ENCODE results near the gene SCD. TPM values are rescaled to one million over a fixed set of nuclear protein-coding genes. Genes with fewer than 3 reads are reported as not detected.

The SCD gene
- total RNA-seq, 1 donor from 2014 or later, result 252 TPM

DNA sequence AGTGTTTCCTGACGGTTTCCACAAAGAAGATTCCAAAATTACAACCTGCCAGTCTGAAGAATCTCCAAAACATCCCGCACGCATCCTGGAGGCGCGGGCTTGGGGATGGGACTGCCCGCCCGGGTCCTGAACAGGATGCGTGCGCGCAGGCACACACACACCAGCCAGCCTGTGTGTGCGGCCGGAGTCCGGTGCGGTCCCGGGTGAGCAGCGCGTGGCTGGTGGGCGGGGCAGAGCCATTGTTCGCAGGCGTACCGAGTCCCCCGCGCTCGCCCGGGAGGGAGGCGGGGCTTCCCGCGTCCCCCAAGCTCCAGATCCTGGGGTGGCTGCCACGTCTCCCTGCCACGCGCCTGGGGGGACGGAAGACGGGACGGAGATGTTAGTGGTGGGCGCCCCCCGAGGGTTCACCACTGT is 675 bp upstream of the SCD start:
- Mint-ChIP-seq H3K9me3 (no peaks in the 10 kb centered on the region), H3K4me1 (peaks cover 55% of the 10 kb centered on the region), H3K36me3 (ENCODE audit: low read depth) (peaks cover 41% of the 10 kb centered on the region), H3K27ac (peak overlapping the region; percentile 94), H3K27me3 (no peaks in the 10 kb centered on the region), H3K4me3 (peak overlapping the region; percentile 97)
- intact Hi-C loops (cut with micrococcal nuclease), result loop anchor here (1.0 to 10.0 kb wide), 2 partner anchors 162 to 568 kb away; partner anchors contain the start of gene SLF2
- DNase-seq, result peak; percentile 93

DNA sequence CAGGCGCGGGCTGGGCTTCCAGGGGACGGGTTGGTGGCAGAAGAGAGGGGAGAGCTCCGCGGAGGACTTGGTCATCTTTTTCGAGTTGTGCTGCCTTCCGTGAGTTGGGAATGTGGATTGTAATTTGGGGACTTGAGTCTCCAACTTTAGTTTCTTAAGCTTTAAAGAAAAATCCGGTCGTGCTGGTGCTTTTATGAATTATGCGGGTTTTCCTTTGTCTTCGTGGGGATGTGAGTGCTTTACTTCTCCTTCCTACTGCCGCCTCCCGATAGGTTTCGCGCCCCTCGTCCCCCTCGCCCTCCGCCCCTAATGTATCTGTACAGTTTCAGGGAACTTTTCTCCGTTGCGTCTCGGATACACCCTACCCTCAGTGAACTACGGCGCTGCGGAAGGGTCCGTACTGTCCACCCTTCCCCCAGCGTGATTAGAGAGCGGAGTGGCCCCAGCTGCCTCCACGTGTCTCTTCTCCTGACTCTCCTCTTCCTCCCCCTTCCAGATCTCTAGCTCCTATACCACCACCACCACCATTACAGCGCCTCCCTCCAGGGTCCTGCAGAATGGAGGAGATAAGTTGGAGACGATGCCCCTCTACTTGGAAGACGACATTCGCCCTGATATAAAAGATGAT is 649 bp downstream of the SCD start:
- peak; percentile 65 for DNase-seq
- peaks cover 54% of the 10 kb centered on the region for H3K36me3 Mint-ChIP-seq (ENCODE audit: low read depth)
- H3K27me3 Mint-ChIP-seq, result no peaks in the 10 kb centered on the region
- intact Hi-C loops (cut with micrococcal nuclease), result loop anchor here (1.0 to 10.0 kb wide), 3 partner anchors 24 to 567 kb away; partner anchors contain the start of genes BLOC1S2 and SLF2
- H3K9me3 Mint-ChIP-seq, result no peaks in the 10 kb centered on the region
- peak overlapping the region; percentile 94 for H3K27ac Mint-ChIP-seq
- H3K4me1 Mint-ChIP-seq, result peaks cover 61% of the 10 kb centered on the region
- peak overlapping the region; percentile 97 for H3K4me3 Mint-ChIP-seq

DNA sequence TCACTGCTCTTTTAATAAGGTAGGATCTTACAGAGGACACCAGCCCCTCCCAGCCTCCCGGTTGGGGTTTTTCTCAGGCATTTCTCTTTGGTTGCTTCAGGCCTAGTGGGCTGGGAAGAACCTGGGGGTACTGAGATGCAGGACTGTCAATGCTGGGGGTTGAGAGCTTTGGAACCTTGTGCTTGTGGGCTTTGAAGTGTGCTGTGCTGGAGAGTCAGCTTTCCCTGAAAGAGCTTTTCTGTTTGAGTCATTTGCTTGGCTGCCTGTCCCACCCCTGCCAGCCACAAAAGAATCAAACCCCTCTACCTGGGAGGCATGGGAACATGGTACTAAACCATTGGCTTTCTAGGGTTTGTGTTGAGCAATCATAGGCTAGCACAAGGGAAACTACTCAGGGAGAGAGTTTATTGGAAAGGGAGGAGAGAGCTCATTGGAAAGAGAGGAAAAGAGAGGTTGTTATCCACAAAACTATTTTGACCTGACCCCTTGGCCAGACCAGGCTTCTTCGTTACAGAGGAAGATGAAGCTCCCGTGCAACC is 1.4 kb downstream of the SCD start:
- Mint-ChIP-seq H3K4me1 (peaks cover 60% of the 10 kb centered on the region), H3K9me3 (no peaks in the 10 kb centered on the region), H3K27me3 (no peaks in the 10 kb centered on the region), H3K36me3 (ENCODE audit: low read depth) (peaks cover 61% of the 10 kb centered on the region), H3K27ac (peak overlapping the region; percentile 94), H3K4me3 (peak overlapping the region; percentile 97)
- intact Hi-C loops (cut with micrococcal nuclease), result loop anchor here (10.0 kb wide), 1 partner anchor 566 kb away; the partner anchor contains the start of gene SLF2
- DNase-seq, result peak; percentile 68

DNA sequence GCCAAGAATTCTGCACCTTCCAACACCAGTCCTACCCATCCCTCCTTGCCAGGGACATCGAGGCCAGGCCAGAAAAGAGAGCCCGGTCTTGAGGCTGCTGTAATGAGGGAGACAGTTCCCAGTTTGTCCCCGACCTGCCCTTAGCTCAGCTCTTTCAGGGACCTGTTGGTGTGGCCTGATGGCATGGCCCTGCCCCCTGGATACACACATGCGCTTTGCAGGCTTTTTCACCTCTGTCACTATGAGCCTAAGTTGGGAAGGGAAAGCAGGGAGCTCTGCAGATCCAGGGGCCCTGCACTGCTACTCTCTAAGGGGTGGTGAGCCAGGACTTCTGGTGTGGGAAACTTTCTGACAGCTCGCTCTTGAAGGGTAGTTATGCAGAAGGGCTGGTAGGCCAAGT is 2.1 kb downstream of the SCD start:
- Mint-ChIP-seq H3K4me1 (peaks cover 64% of the 10 kb centered on the region), H3K27ac (peak overlapping the region; percentile 37), H3K36me3 (ENCODE audit: low read depth) (peaks cover 68% of the 10 kb centered on the region), H3K9me3 (no peaks in the 10 kb centered on the region), H3K27me3 (no peaks in the 10 kb centered on the region), H3K4me3 (peak overlapping the region; percentile 97)
- DNase-seq, result peak; percentile 59
- intact Hi-C loops (cut with micrococcal nuclease), result loop anchor here (10.0 kb wide), 1 partner anchor 566 kb away; the partner anchor contains the start of gene SLF2

DNA sequence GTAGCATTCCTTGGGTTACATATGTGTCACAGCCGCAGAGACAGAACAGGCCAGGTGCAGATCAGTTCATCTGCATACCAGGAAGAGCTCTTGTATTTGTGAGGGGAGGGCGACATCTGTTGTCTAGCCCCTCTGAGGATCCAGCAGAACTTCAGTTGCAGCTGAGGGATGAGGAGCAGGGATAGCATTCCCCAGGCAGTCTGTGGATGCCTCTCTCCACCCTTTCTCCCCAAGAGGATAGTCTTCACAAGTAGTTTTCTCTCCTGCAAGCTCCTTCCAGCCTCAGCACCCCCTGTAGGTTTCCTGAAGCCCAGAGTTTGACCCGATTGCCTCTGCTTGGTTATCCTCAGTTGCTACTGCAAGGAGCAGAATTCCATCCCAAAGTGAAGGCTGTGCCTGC is 2.6 kb downstream of the SCD start:
- Mint-ChIP-seq H3K36me3 (ENCODE audit: low read depth) (peaks cover 72% of the 10 kb centered on the region), H3K9me3 (no peaks in the 10 kb centered on the region), H3K27me3 (no peaks in the 10 kb centered on the region), H3K4me1 (peaks cover 62% of the 10 kb centered on the region), H3K27ac (peak overlapping the region; percentile 37), H3K4me3 (peak overlapping the region; percentile 97)
- no peak for DNase-seq
- intact Hi-C loops (cut with micrococcal nuclease), result loop anchor here (10.0 kb wide), 1 partner anchor 565 kb away; the partner anchor contains the start of gene SLF2

DNA sequence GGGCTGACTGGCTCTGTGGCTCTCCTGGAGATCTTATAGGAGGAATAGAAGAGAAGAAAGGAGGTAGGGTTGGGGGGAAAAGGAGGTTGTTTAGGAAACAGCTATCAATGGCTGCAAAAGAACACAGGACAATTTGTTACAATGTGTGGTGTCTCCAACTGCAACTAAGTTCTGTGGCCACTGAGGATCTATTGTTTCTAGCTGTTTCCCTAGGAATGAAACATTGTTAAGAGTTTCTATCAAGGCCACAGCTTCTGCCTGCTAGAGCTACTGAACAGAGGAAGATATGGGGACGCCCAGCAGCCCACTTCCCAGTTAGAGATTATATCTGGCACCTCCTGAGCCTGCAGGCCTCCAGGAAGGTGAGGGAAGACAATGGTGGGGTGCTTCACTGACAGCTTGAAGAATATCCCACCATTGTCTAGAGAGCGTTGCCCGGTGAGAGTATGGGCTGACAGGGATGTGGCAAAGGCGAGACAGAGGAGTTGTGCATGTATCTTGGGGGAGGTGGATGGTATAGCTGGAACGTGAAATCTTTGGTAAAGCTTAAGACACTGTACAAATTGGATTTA is 4.0 kb downstream of the SCD start:
- intact Hi-C loops (cut with micrococcal nuclease), result no loop called here
- no peak for DNase-seq
- H3K27ac Mint-ChIP-seq, result peak overlapping the region; percentile 61
- no peaks in the 10 kb centered on the region for H3K27me3 Mint-ChIP-seq
- H3K4me1 Mint-ChIP-seq, result peaks cover 64% of the 10 kb centered on the region
- peak overlapping the region; percentile 97 for H3K4me3 Mint-ChIP-seq
- H3K36me3 Mint-ChIP-seq (ENCODE audit: low read depth), result peaks cover 85% of the 10 kb centered on the region
- no peaks in the 10 kb centered on the region for H3K9me3 Mint-ChIP-seq

DNA sequence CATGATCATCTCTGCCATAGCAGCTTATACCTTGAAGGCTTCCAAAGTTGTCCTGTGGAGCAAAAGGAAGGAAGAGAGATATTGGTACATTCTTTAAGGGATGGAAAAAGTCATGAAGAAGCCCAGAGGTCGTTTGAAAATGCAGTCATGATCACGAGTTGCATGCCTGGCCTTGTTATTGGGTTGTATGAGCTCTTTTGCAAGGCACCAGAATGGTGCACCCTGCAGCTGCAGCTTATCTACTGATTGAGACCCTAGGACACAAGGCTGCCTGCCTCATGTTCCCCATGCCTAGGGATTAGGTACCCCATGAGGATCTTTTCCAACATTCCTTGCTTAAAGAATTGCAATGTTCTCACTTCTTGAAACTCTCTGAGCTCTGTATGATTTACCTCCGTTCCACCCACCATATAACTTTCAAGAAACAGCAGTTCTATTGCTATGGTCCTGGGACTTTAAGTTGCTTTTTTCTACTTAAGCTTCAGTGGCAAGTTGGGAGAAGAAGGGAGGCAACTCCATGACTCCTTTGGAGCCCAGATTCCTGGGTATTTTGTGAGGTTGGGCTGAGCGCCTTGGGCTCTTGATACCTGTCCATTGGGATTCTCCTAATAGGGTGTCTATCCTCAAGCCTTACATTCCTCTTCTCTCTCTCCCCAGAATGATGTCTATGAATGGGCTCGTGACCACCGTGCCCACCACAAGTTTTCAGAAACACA is 6.9 kb downstream of the SCD start:
- H3K27me3 Mint-ChIP-seq, result no peaks in the 10 kb centered on the region
- H3K9me3 Mint-ChIP-seq, result no peaks in the 10 kb centered on the region
- no peak overlapping the region for H3K27ac Mint-ChIP-seq
- no peak overlapping the region for H3K4me3 Mint-ChIP-seq
- DNase-seq, result no peak
- H3K4me1 Mint-ChIP-seq, result peaks cover 71% of the 10 kb centered on the region
- H3K36me3 Mint-ChIP-seq (ENCODE audit: low read depth), result peaks cover 89% of the 10 kb centered on the region
- intact Hi-C loops (cut with micrococcal nuclease), result no loop called here

DNA sequence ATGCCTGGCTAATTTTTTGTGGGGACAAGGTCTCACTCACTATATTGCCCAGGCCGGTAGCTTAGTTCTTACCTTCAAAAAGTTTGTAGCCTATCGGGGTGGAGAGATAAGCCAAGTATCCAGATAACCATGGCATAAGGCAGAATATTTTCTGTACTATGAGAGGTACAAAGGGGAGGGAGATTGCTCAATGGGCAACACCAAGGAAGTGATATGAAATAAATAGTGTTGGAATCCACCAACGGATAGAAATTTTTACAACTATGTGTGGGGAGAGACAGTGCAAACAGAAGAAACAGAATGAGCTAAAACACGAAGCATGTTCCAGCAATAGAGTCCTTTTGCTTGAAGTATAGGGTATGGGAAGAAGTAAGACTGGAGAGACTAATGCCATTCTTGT is 8.1 kb downstream of the SCD start:
- Mint-ChIP-seq H3K9me3 (no peaks in the 10 kb centered on the region), H3K27ac (peak overlapping the region; percentile 41), H3K27me3 (no peaks in the 10 kb centered on the region), H3K4me1 (peaks cover 72% of the 10 kb centered on the region), H3K4me3 (no peak overlapping the region), H3K36me3 (ENCODE audit: low read depth) (peaks cover 89% of the 10 kb centered on the region)
- DNase-seq, result no peak
- intact Hi-C loops (cut with micrococcal nuclease), result no loop called here

DNA sequence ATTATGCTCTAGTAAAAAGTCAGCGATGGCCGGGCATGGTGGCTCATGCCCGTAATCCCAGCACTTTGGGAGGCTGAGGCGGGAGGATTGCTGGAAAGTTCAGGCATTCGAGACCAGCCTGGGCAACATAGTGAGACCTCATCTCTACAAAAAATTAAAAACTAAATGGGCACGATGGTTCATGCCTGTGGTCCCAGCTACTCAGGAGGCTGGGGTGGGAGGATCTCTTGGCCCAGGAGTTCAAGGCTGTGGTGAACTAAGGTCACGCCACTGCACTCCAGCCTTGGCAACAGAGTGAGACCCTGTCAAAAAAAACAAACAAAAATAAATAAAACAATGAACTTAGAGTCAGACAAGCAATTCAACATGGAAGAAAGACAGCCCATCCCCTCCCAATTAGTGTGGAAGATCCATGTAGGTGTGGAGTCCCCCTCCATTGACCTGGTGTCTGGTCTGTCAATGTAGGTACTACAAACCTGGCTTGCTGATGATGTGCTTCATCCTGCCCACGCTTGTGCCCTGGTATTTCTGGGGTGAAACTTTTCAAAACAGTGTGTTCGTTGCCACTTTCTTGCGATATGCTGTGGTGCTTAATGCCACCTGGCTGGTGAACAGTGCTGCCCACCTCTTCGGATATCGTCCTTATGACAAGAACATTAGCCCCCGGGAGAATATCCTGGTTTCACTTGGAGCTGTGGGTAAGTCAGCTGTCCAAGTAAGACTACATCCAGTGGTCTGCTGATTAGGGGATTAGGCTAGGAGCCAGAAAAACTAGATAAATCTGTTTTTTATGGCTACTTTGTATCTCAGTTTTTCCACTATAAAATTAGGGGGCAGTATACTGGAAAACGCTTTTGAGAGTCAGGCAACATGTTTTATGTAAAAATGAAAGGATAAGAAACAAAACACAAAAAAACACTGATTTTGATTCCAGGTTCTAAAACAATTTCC is 9.3 kb downstream of the SCD start:
- Mint-ChIP-seq H3K9me3 (no peaks in the 10 kb centered on the region), H3K36me3 (ENCODE audit: low read depth) (peaks cover 89% of the 10 kb centered on the region), H3K27me3 (no peaks in the 10 kb centered on the region), H3K4me1 (peaks cover 68% of the 10 kb centered on the region), H3K4me3 (no peak overlapping the region), H3K27ac (no peak overlapping the region)
- intact Hi-C loops (cut with micrococcal nuclease), result no loop called here
- DNase-seq, result no peak

DNA sequence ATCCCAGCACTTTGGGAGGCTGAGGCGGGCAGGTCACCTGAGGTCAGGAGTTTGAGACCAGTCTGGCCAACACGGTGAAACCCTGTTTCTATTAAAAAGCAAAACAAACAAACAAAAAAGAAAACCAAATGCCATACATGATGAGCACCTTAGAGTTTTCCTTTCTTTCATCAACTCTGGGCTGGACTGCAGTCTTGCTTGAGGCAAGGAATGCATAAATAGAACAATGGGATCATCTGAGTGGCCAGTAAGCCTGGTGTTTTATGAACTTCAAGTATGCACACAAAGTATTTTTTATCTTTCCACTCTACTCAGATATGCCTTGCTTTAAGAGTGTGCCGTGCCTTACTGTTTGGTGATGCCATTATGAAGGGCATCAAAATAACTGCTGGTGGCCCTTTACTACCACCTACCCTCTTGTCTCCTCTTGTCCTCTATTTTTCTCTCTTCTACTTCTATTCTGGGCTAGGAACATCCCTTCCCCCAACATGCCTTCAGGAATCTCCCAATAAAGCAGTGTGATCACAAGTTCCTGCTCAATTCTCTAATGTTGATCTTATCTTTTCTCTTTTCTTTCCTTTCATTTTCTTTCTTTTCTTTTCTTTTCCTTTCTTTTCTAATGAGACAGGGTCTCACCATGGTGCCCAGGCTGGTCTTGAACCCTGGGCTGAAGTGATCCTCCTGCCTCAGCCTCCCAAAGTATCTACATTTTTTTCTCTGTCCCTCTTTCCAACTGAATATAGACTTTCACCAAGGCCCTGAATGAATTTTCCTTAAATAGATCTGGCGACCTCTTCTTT is 10.2 kb downstream of the SCD start:
- peaks cover 65% of the 10 kb centered on the region for H3K4me1 Mint-ChIP-seq
- no peak for DNase-seq
- H3K4me3 Mint-ChIP-seq, result peak overlapping the region; percentile 5
- H3K36me3 Mint-ChIP-seq (ENCODE audit: low read depth), result peaks cover 88% of the 10 kb centered on the region
- peak overlapping the region; percentile 58 for H3K27ac Mint-ChIP-seq
- intact Hi-C loops (cut with micrococcal nuclease), result no loop called here
- H3K9me3 Mint-ChIP-seq, result no peaks in the 10 kb centered on the region
- no peaks in the 10 kb centered on the region for H3K27me3 Mint-ChIP-seq

DNA sequence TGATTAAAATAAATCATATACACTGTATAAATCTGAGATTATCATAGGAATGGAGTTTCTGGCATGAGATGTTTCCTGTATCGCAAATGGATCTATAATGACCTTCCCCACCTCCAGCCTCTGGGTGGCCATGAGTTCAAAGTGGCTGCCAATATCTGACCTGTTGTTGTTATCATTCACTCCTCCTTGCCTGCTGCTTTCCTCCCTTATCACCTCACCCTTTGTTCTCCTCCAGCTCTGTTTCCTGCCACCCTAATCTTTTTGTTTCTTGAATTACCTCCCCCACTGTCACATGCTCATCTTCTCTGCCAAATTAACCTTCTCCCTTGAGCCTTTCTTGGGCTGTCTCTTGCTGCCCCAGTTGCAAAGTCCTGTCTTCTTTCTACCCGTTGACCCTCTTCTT is 12.0 kb downstream of the SCD start:
- Mint-ChIP-seq H3K36me3 (ENCODE audit: low read depth) (peaks cover 87% of the 10 kb centered on the region), H3K9me3 (no peaks in the 10 kb centered on the region), H3K27me3 (no peaks in the 10 kb centered on the region), H3K4me3 (peak overlapping the region; percentile 17), H3K27ac (peak overlapping the region; percentile 72), H3K4me1 (peaks cover 70% of the 10 kb centered on the region)
- intact Hi-C loops (cut with micrococcal nuclease), result no loop called here
- no peak for DNase-seq

DNA sequence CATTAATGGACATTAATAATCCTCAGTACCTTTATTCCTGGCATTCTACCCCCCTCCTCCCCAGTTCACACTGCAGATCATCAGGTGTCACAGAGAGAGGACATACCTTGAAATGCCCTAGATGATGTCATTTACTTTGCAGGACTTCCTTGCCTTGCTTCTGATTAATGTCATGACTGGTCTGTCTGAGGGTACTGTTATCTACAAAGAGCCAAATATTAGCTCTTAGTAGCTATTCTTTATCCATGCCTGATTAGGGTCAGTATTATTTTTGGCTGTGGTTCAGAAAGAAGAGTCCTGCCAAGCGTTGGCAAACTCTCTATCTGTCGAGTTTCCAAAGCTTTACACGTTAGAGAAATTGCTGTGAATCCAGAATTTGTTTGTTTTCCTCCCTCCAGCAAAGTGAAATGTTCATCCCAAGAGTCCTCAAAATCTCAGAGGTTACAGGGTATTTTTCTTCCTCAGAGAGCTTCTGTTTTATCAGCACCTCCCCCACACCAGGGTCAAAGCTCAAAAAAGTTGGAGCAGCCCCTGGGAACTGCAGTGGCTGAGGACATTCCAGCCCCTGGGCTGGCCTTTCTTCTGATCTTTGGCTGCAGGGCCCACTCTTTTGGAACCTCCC is 12.6 kb downstream of the SCD start:
- Mint-ChIP-seq H3K27me3 (no peaks in the 10 kb centered on the region), H3K36me3 (ENCODE audit: low read depth) (peaks cover 86% of the 10 kb centered on the region), H3K27ac (peak overlapping the region; percentile 72), H3K9me3 (no peaks in the 10 kb centered on the region), H3K4me3 (peak overlapping the region; percentile 17), H3K4me1 (peaks cover 70% of the 10 kb centered on the region)
- intact Hi-C loops (cut with micrococcal nuclease), result no loop called here
- DNase-seq, result no peak

Measured in activated CD4-positive, alpha-beta T cell treated with anti-CD3 and anti-CD28 coated beads, Interleukin-2, amount 10 ng/mL, durations not matched to agents 24 days and 14 days (primary cell).